SK-N-SH (cell line): ENCODE data around the gene NID1.

Source experiments
- GABPA ChIP-seq: IDR thresholded peaks from 2 replicates; pipeline ENCODE4 v1.4.0; 2012; ENCODE audit warnings: low read depth, mild to moderate bottlenecking
- JUND ChIP-seq: IDR thresholded peaks from 2 replicates; pipeline ENCODE4 v1.4.0; 2012
- RAD21 ChIP-seq: IDR thresholded peaks from 2 replicates; pipeline ENCODE4 v1.6.1; 2012; ENCODE audit warnings: mild to moderate bottlenecking, low read length
- RCOR1 ChIP-seq: fragments of 150-350 bp; IDR thresholded peaks from 2 replicates; pipeline ENCODE4 v1.6.1; 2017; ENCODE audit warnings: antibody characterized with exemption, low read length
- REST ChIP-seq: IDR thresholded peaks from 2 replicates; pipeline ENCODE4 v1.6.1; 2012; ENCODE audit warnings: mild to moderate bottlenecking, low read depth, low read length, moderate library complexity
- RFX5 ChIP-seq: IDR thresholded peaks from 2 replicates; pipeline ENCODE4 v1.6.1; 2012; ENCODE audit warnings: mild to moderate bottlenecking, improper control_type of control experiment, low read length
- SIN3A ChIP-seq: IDR thresholded peaks from 2 replicates; pipeline ENCODE4 v1.6.1; 2012; ENCODE audit warnings: low read depth, mild to moderate bottlenecking, low read length, moderate library complexity, borderline replicate concordance
- TAF1 ChIP-seq: IDR thresholded peaks from 2 replicates; pipeline ENCODE4 v1.6.1; 2012; ENCODE audit warnings: low read depth, mild to moderate bottlenecking, low read length, moderate library complexity, borderline replicate concordance
- TF ChIP-seq, protein P1 (sequence below): fragments of 200-600 bp; sonication (generic); IDR thresholded peaks from 2 replicates; pipeline ENCODE4 v1.6.1; 2017; ENCODE audit warnings: antibody characterized with exemption, mild to moderate bottlenecking, moderate library complexity

GRCh38 chr1:236073307-236073897 lies 8.5 kb upstream of the NID1 start:
- TF ChIP-seq, protein P1, sequence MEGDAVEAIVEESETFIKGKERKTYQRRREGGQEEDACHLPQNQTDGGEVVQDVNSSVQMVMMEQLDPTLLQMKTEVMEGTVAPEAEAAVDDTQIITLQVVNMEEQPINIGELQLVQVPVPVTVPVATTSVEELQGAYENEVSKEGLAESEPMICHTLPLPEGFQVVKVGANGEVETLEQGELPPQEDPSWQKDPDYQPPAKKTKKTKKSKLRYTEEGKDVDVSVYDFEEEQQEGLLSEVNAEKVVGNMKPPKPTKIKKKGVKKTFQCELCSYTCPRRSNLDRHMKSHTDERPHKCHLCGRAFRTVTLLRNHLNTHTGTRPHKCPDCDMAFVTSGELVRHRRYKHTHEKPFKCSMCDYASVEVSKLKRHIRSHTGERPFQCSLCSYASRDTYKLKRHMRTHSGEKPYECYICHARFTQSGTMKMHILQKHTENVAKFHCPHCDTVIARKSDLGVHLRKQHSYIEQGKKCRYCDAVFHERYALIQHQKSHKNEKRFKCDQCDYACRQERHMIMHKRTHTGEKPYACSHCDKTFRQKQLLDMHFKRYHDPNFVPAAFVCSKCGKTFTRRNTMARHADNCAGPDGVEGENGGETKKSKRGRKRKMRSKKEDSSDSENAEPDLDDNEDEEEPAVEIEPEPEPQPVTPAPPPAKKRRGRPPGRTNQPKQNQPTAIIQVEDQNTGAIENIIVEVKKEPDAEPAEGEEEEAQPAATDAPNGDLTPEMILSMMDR, result no peak
- TF ChIP-seq TAF1 (no peak), RCOR1 (no peak), JUND (no peak), RAD21 (no peak), RFX5 (no peak), SIN3A (no peak), REST (no peak), GABPA (no peak)
